Testis (tissue), 3 donors: ENCODE measurements around the gene DOCK9. TPM values are rescaled to one million over a fixed set of nuclear protein-coding genes. Genes with fewer than 3 reads are reported as not detected.

ENCODE experiments used
- DNase-seq: peaks from one replicate; pipeline ENCODE4 v3.0.0-alpha.2; 2019
- H3K27ac ChIP-seq, 2 donors: fragments of 200-600 bp; sonication (generic); one replicate each; pipeline ENCODE4 v1.5.1; 2019
- H3K27me3 ChIP-seq: fragments of 200-600 bp; sonication (generic); one replicate; pipeline ENCODE4 v1.5.1; 2019
- H3K36me3 ChIP-seq: fragments of 200-600 bp; sonication (generic); one replicate; pipeline ENCODE4 v1.5.1; 2017; ENCODE audit warnings: low read depth; ENCODE audit errors: missing control alignments
- H3K4me1 ChIP-seq: fragments of 200-600 bp; sonication (generic); one replicate; pipeline ENCODE4 v1.5.1; 2019
- H3K4me3 ChIP-seq, 2 donors: fragments of 200-600 bp; sonication (generic); one replicate each; pipeline ENCODE4 v1.5.1; 2017 to 2019
- H3K9me3 ChIP-seq: fragments of 200-600 bp; sonication (generic); one replicate; pipeline ENCODE4 v1.5.1; 2017
- CTCF ChIP-seq, 3 experiments: fragments of 450-650 bp in 2 of 3; fragments of 200-600 bp in 1 of 3; sonication (generic) in 1 of 3; IDR thresholded peaks; one replicate each; pipeline ENCODE4 v1.5.1; 2016 to 2019; ENCODE audit warnings: antibody characterized with exemption in 3 of 3, mild to moderate bottlenecking in 2 of 3, moderate library complexity in 1 of 3
- POLR2A ChIP-seq: fragments of 450-650 bp; IDR thresholded peaks from one replicate; pipeline ENCODE4 v1.6.1; 2017; ENCODE audit warnings: antibody characterized with exemption, mild to moderate bottlenecking, moderate library complexity
- WGBS, 2 donors: methylation state at CpG; one replicate each; pipeline ENCODE4 v1.1.5; 2018; 5-methylcytosine and 5-hydroxymethylcytosine counted together
- intact Hi-C: fragments of 100-400 bp; cut with DNase I; formaldehyde crosslinking; loops from one replicate; pipeline ENCODE4 v1.15.1; 2023; ENCODE audit warnings: low total_unique reads
- polyA plus RNA-seq: library from polyadenylated mRNA; stranded (reverse); fragments of 350-450 nt; fragmentation: Illumina TruSeq; extraction: RNeasy Lipid Tissue Mini Kit (QIAGEN cat#74804); gene quantifications from one replicate; pipeline ENCODE4 v1.2.3, GENCODE V29; 2014; ENCODE audit warnings: low read depth, low replicate concordance; ENCODE audit not compliant: insufficient read depth
- total RNA-seq, 2 donors: library from RNA; depleted of rRNA; stranded (reverse); fragments of >200 nt; gene quantifications; one replicate each; pipeline ENCODE4 v1.2.3, GENCODE V29; 2016

Gene DOCK9
- total and polyA plus RNA-seq, 3 donors from 2014 or later: 48.0 to 74.9 (median 63.4) TPM

- H3K9me3 ChIP-seq: no peaks in the 10 kb centered on the region
- no peak for DNase-seq
- no peak overlapping the region for H3K4me3 ChIP-seq
- WGBS, 2 donors: 81 to 93% methylated on average over 11 of the region's 11 CpGs
- no peaks in the 10 kb centered on the region for H3K4me1 ChIP-seq
- TF ChIP-seq POLR2A (no peak), CTCF (IDR thresholded peaks at IDR 0.05) (no peak)
- no peaks in the 10 kb centered on the region for H3K27me3 ChIP-seq
- H3K36me3 ChIP-seq: no peaks in the 10 kb centered on the region
- no peak overlapping the region for H3K27ac ChIP-seq
- intact Hi-C loops: no loop called here
Observed at GRCh38 chr13:98792785-98793495, 184.9 kb downstream of the DOCK9 start.

- H3K9me3 ChIP-seq: no peaks in the 10 kb centered on the region
- TF ChIP-seq POLR2A (no peak), CTCF (IDR thresholded peaks at IDR 0.05) (no peak)
- H3K27me3 ChIP-seq: no peaks in the 10 kb centered on the region
- DNase-seq: no peak
- intact Hi-C loops: no loop called here
- H3K4me3 ChIP-seq: no peak overlapping the region
- H3K27ac ChIP-seq: no peak overlapping the region
- 79 to 84% methylated on average over 9 of the region's 9 CpGs for WGBS, 2 donors
- no peaks in the 10 kb centered on the region for H3K4me1 ChIP-seq
- H3K36me3 ChIP-seq: no peaks in the 10 kb centered on the region
Observed at GRCh38 chr13:98792321-98792720, 185.5 kb downstream of the DOCK9 start.

- Histone ChIP-seq H3K27ac (no peak overlapping the region), H3K9me3 (no peaks in the 10 kb centered on the region), H3K4me1 (no peaks in the 10 kb centered on the region), H3K27me3 (no peaks in the 10 kb centered on the region), H3K4me3 (no peak overlapping the region), H3K36me3 (no peaks in the 10 kb centered on the region)
- no peak for TF ChIP-seq POLR2A
- TF ChIP-seq CTCF (IDR thresholded peaks at IDR 0.05): no peak
- WGBS, 2 donors: 90 to 96% methylated on average over 7 of the region's 7 CpGs
- no peak for DNase-seq
- intact Hi-C loops: no loop called here
Observed at GRCh38 chr13:98791611-98792010, 186.3 kb downstream of the DOCK9 start.

- intact Hi-C loops: no loop called here
- 79 to 91% methylated on average over 9 of the region's 9 CpGs for WGBS, 2 donors
- H3K4me3 ChIP-seq: no peak overlapping the region
- no peak for DNase-seq
- no peaks in the 10 kb centered on the region for H3K36me3 ChIP-seq
- no peaks in the 10 kb centered on the region for H3K4me1 ChIP-seq
- no peaks in the 10 kb centered on the region for H3K9me3 ChIP-seq
- no peak overlapping the region for H3K27ac ChIP-seq
- no peaks in the 10 kb centered on the region for H3K27me3 ChIP-seq
- TF ChIP-seq POLR2A (no peak), CTCF (IDR thresholded peaks at IDR 0.05) (no peak)
Observed at GRCh38 chr13:98787996-98788395, 189.9 kb downstream of the DOCK9 start.

GRCh38 chr13:98787173-98787572 is 190.7 kb downstream of the DOCK9 start:
- Histone ChIP-seq H3K27me3 (no peaks in the 10 kb centered on the region), H3K4me3 (no peak overlapping the region), H3K4me1 (no peaks in the 10 kb centered on the region), H3K9me3 (no peaks in the 10 kb centered on the region), H3K27ac (no peak overlapping the region), H3K36me3 (no peaks in the 10 kb centered on the region)
- intact Hi-C loops: no loop called here
- 55 to 75% methylated on average over 8 to 10 of the region's 10 CpGs for WGBS, 2 donors
- no peak for TF ChIP-seq CTCF (IDR thresholded peaks at IDR 0.05)
- TF ChIP-seq POLR2A: no peak
- DNase-seq: no peak
